H9 (cell line): Measurements from ENCODE around the gene GPD2. TPM values are rescaled to one million over a fixed set of nuclear protein-coding genes. Genes with fewer than 3 reads are reported as not detected.

Experiments used
- DNase-seq: peaks from one replicate; pipeline ENCODE4 v3.0.0-alpha.2; 2017
- H2AFZ ChIP-seq: one replicate; pipeline ENCODE4 v1.6.1; 2013; ENCODE audit warnings: mild to moderate bottlenecking, low read length, control low read depth, moderate library complexity
- H2AK5ac ChIP-seq: 2 replicates; pipeline ENCODE4 v1.6.1; 2013; ENCODE audit warnings: low read length, control low read depth, mixed read lengths; ENCODE audit not compliant: insufficient read length
- H2BK120ac ChIP-seq: one replicate; pipeline ENCODE4 v1.6.1; 2013; ENCODE audit warnings: low read depth, mild to moderate bottlenecking, low read length, control low read depth, inconsistent platforms; ENCODE audit not compliant: poor library complexity, severe bottlenecking
- H2BK12ac ChIP-seq: 2 replicates; pipeline ENCODE4 v1.6.1; 2013; ENCODE audit warnings: low read length, control low read depth, mixed read lengths, low read depth; ENCODE audit not compliant: insufficient read length
- H2BK15ac ChIP-seq: 2 replicates; pipeline ENCODE4 v1.6.1; 2013; ENCODE audit warnings: low read depth, low read length, control low read depth
- H2BK20ac ChIP-seq: one replicate; pipeline ENCODE4 v1.6.1; 2013; ENCODE audit warnings: low read depth, mild to moderate bottlenecking, low read length, control low read depth, inconsistent platforms; ENCODE audit not compliant: poor library complexity, severe bottlenecking
- H2BK5ac ChIP-seq: 2 replicates; pipeline ENCODE4 v1.6.1; 2013; ENCODE audit warnings: low read length, control low read depth, mixed read lengths; ENCODE audit not compliant: insufficient read length
- H3K14ac ChIP-seq: 2 replicates; pipeline ENCODE4 v1.6.1; 2013; ENCODE audit warnings: low read length, control low read depth; ENCODE audit not compliant: insufficient read depth
- H3K18ac ChIP-seq: 2 replicates; pipeline ENCODE4 v1.6.1; 2013; ENCODE audit warnings: low read depth, mild to moderate bottlenecking, mixed read lengths, low read length, control low read depth; ENCODE audit not compliant: insufficient read length
- H3K23ac ChIP-seq: 2 replicates; pipeline ENCODE4 v1.6.1; 2013; ENCODE audit warnings: low read length, control low read depth, mixed read lengths, low read depth; ENCODE audit not compliant: insufficient read length
- H3K23me2 ChIP-seq: 2 replicates; pipeline ENCODE4 v1.6.1; 2013; ENCODE audit warnings: low read depth, mild to moderate bottlenecking, mixed read lengths, low read length, control low read depth; ENCODE audit not compliant: insufficient read length, poor library complexity, severe bottlenecking
- H3K27ac ChIP-seq: 2 replicates; pipeline ENCODE4 v1.5.1; 2013; ENCODE audit warnings: low read length, control low read depth, mixed read lengths, low read depth; ENCODE audit not compliant: insufficient read length
- H3K27me3 ChIP-seq: 2 replicates; pipeline ENCODE4 v1.6.1; 2013; ENCODE audit warnings: low read length, control low read depth, inconsistent platforms; ENCODE audit not compliant: insufficient read depth
- H3K4ac ChIP-seq: 2 replicates; pipeline ENCODE4 v1.6.1; 2013; ENCODE audit warnings: low read depth, mild to moderate bottlenecking, control low read depth, inconsistent platforms, low read length, moderate library complexity
- H3K4me1 ChIP-seq: 2 replicates; pipeline ENCODE4 v1.6.1; 2013; ENCODE audit warnings: low read length, control low read depth, inconsistent platforms; ENCODE audit not compliant: insufficient read depth
- H3K4me2 ChIP-seq: 2 replicates; pipeline ENCODE4 v1.6.1; 2013; ENCODE audit warnings: low read length, control low read depth, mixed read lengths; ENCODE audit not compliant: insufficient read length, insufficient read depth
- H3K56ac ChIP-seq: 2 replicates; pipeline ENCODE4 v1.6.1; 2013; ENCODE audit warnings: low read depth, mild to moderate bottlenecking, mixed read lengths, low read length, control low read depth; ENCODE audit not compliant: insufficient read length
- H3K79me1 ChIP-seq: 2 replicates; pipeline ENCODE4 v1.6.1; 2013; ENCODE audit warnings: low read depth, mild to moderate bottlenecking, moderate library complexity, low read length, control low read depth, inconsistent platforms; ENCODE audit not compliant: insufficient read depth, poor library complexity, severe bottlenecking
- H3K79me2 ChIP-seq: 2 replicates; pipeline ENCODE4 v1.6.1; 2013; ENCODE audit warnings: low read length, control low read depth, inconsistent platforms; ENCODE audit not compliant: insufficient read depth
- H3K9ac ChIP-seq: 2 replicates; pipeline ENCODE4 v1.6.1; 2013; ENCODE audit warnings: low read length, control low read depth, mixed read lengths; ENCODE audit not compliant: insufficient read length; ENCODE audit errors: extremely low read depth
- H3K9me3 ChIP-seq: one replicate; pipeline ENCODE4 v1.6.1; 2013; ENCODE audit warnings: low read depth, low read length, inconsistent platforms; ENCODE audit not compliant: control insufficient read depth
- H3T11ph ChIP-seq: one replicate; pipeline ENCODE4 v1.6.1; 2013; ENCODE audit warnings: mild to moderate bottlenecking, low read length, control low read depth, inconsistent platforms
- H4K20me1 ChIP-seq: one replicate; pipeline ENCODE4 v1.6.1; 2013; ENCODE audit not compliant: control insufficient read depth, insufficient read length, insufficient read depth
- H4K5ac ChIP-seq: 2 replicates; pipeline ENCODE4 v1.6.1; 2013; ENCODE audit warnings: low read depth, mild to moderate bottlenecking, mixed read lengths, low read length, control low read depth; ENCODE audit not compliant: insufficient read length
- H4K8ac ChIP-seq: replicated peaks from 2 replicates; pipeline ENCODE4 v1.6.1; 2013; ENCODE audit warnings: low read length, control low read depth, mixed read lengths, low read depth; ENCODE audit not compliant: insufficient read length
- H4K91ac ChIP-seq: 2 replicates; pipeline ENCODE4 v1.6.1; 2013; ENCODE audit warnings: low read depth, mild to moderate bottlenecking, moderate library complexity, mixed read lengths, low read length, control low read depth; ENCODE audit not compliant: insufficient read length
- H3K27ac Mint-ChIP-seq, 3 experiments: 2 replicates in 2 of 3; 3 replicates in 1 of 3; pipeline ENCODE4 v1.8.0; 2020 to 2021; ENCODE audit warnings: mixed read lengths in 3 of 3, mild to moderate bottlenecking in 1 of 3, moderate library complexity in 1 of 3
- H3K27me3 Mint-ChIP-seq: 2 replicates; pipeline ENCODE4 v1.8.0; 2021; ENCODE audit warnings: low read depth, mild to moderate bottlenecking, moderate library complexity, mixed read lengths
- H3K36me3 Mint-ChIP-seq, 3 experiments: 2 replicates in 2 of 3; 3 replicates in 1 of 3; pipeline ENCODE4 v1.8.0; 2020 to 2021; ENCODE audit warnings: low read depth in 3 of 3, mixed read lengths in 3 of 3; ENCODE audit not compliant: insufficient read depth in 1 of 3
- H3K4me1 Mint-ChIP-seq, 2 experiments: 2 replicates each; pipeline ENCODE4 v1.8.0; 2020; ENCODE audit warnings: mixed read lengths in 2 of 2
- H3K4me3 Mint-ChIP-seq, 2 experiments: 2 replicates in 1 of 2; 3 replicates in 1 of 2; pipeline ENCODE4 v1.8.0; 2020 to 2021; ENCODE audit warnings: mild to moderate bottlenecking in 2 of 2, mixed read lengths in 2 of 2, moderate library complexity in 1 of 2
- H3K9me3 Mint-ChIP-seq, 2 experiments: 2 replicates in 1 of 2; 3 replicates in 1 of 2; pipeline ENCODE4 v1.8.0; 2020; ENCODE audit warnings: mild to moderate bottlenecking in 2 of 2, mixed read lengths in 2 of 2, moderate library complexity in 1 of 2
- CTCF ChIP-seq: fragments of 200-600 bp; sonication (generic); conservative IDR thresholded peaks from 3 replicates; pipeline ENCODE4 v1.8.0; 2021; ENCODE audit warnings: antibody characterized with exemption, mild to moderate bottlenecking
- total RNA-seq: library from RNA; stranded (reverse); gene quantifications from 2 replicates; pipeline ENCODE4 v1.2.1, GENCODE V29; 2021

The GPD2 gene
- total RNA-seq, 1 experiment from 2014 or later: 46.0 TPM

- Histone ChIP-seq H3K27ac (no peak overlapping the region), H3K4me2 (no peak overlapping the region), H3K56ac (no peak overlapping the region), H4K20me1 (no peaks in the 10 kb centered on the region), H2BK120ac (no peak overlapping the region), H3K4ac (no peak overlapping the region), H2BK5ac (no peak overlapping the region), H3K14ac (no peak overlapping the region), H3K9ac (no peak overlapping the region), H3K23me2 (no peaks in the 10 kb centered on the region), H3K79me1 (no peaks in the 10 kb centered on the region), H4K8ac (no peak overlapping the region), H3K79me2 (no peaks in the 10 kb centered on the region), H3K18ac (no peak overlapping the region), H3K23ac (no peak overlapping the region), H2AK5ac (no peak overlapping the region), H2BK12ac (no peak overlapping the region), H4K91ac (no peak overlapping the region), H4K5ac (no peak overlapping the region), H2AFZ (no peak overlapping the region), H3K4me1 (no peaks in the 10 kb centered on the region; the same call in 1 of the 2 replicates), H3K9me3 (no peaks in the 10 kb centered on the region), H2BK20ac (no peak overlapping the region), H2BK15ac (no peak overlapping the region), H3T11ph (no peak overlapping the region), H3K27me3 (no peaks in the 10 kb centered on the region)
- peaks cover 19 to 25% of the 10 kb centered on the region in 2 experiments for H3K4me1 Mint-ChIP-seq
- no peak for TF ChIP-seq CTCF
- H3K27me3 Mint-ChIP-seq: no peaks in the 10 kb centered on the region
- no peaks in the 10 kb centered on the region for H3K36me3 Mint-ChIP-seq
- H3K9me3 Mint-ChIP-seq: no peaks in the 10 kb centered on the region
- H3K4me3 Mint-ChIP-seq: no peak overlapping the region
- no peak overlapping the region for H3K27ac Mint-ChIP-seq
- no peak for DNase-seq
Observed at GRCh38 chr2:156429211-156429610, 7.0 kb upstream of the GPD2 start.
